RKO (cell line): ENCODE data around the gene KIF3B.
"Not testable (repeated sequence)": the region's sequence is repeated elsewhere in the genome, so short reads cannot be mapped to it uniquely, and the experiment has no call there.

Source experiments
- DNase-seq: peaks from one replicate; pipeline ENCODE4 v3.0.0-alpha.2; 2016; ENCODE audit warnings: low spot score

The KIF3B gene

GRCh38 chr20:32296412-32296811, 19.0 kb downstream of the KIF3B start:
- no peak for DNase-seq

GRCh38 chr20:32296819-32297420, 19.5 kb downstream of the KIF3B start:
- no peak for DNase-seq

GRCh38 chr20:32297439-32297838, 20.0 kb downstream of the KIF3B start:
- DNase-seq = no peak

DNA sequence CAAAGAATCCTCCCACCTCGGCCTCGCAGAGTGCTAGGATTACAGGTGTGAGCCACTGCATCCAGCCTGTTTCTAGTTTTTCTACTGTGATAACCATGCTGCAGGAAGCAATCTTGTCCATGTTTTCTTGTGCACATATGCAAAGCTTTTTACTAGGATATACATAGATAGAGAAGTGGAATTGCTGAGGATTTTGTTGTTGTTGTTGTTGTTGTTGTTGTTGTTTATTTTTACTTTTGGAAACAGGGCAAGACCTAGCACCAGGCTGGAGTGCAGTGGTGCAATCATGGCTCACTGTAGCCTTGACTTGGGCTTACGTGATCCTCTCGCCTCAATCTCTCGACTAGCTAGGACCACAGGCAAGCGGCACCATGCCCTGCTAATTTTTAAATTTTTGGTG, 23.2 kb downstream of the KIF3B start:
- DNase-seq = no peak

DNA sequence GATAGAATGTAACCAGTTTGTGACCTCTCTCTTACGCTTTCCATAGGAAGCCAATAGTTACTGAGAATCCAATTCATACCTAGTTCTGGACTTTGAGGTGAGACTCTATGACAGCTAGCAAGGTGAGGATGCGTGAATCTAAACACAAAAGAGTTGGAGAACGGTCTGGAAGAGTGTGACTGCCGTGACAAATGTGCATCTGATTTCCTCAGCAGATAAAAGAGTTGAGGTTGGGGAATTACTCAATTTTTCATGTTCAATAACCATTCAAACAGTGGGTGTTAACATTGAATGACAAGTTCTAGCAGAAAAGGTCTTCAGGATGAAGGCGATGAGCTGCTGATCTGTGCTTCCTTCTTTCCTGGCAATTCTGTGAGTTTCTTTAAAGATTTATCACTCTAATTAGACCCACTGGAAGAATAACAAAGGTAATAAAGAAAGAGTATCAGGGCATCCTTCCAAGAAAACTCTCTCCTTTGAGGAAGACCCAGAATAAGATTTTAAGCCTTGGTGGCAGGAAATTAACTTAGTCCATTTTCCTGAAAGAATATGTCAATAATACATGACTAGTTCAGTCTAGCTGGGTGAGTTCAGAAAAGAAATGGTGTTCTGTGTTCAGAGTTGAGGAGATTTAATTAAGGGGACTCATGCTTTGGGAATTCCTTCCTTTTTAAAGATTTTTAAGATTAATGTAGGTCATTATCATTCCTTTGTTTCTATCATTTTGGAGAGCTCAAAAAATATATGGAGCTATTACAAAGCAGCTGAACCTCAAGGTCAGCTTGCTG, 24.5 kb downstream of the KIF3B start:
- no peak for DNase-seq

GRCh38 chr20:32302507-32302872, 25.0 kb downstream of the KIF3B start:
- DNase-seq = no peak

DNA sequence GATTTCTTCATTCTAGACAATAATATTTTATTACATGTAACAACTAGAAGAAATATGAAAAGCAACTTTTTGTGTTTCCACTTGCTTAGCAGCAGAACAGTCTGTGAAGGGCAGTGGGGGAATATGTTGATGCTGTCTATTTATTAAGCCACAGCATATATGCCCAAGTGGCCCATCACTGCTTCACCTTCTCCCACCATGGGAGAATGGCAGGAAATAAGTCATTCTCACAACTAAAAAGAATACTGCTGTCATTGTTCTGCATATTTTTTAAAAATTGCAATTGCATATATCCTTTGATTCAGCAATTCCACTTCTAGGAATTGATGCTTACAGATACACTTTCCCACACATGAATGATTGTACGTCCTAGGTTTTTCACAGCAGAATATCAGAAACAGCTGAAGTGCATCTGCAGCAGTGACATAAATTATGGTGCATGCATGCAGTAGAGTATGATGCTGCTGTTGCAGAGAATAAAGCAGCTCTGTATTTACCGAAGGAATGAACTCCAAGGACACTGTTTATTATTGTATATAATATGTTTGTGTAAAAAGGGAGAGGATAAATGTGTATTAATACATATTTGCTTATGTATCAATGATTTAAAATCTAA, 26.8 kb downstream of the KIF3B start:
- DNase-seq = no peak

- DNase-seq = no peak
Measured at GRCh38 chr20:32312718-32313424, 35.4 kb downstream of the KIF3B start.

DNA sequence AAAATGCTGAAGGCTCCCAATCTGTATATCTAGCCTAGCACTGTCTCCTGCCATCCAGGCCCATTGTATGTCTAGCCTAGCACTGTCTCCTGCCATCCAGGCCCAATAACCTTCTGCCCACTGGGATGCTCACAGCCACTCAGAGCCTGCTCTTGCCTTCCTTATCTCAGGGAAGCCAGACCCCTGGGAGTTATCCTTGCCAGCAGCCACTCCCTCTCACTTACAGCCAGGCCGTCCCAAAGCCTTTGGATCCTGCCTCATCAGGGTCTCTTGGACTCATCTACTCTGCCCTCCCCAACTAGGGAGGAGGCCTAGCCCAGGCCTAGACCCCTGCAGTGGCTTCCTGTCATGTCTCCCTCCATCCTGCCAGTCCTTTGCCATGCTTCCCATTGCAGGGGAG, 37.3 kb downstream of the KIF3B start:
- DNase-seq = no peak

- no peak for DNase-seq
Measured at GRCh38 chr20:32315399-32315798, 37.9 kb downstream of the KIF3B start.

DNA sequence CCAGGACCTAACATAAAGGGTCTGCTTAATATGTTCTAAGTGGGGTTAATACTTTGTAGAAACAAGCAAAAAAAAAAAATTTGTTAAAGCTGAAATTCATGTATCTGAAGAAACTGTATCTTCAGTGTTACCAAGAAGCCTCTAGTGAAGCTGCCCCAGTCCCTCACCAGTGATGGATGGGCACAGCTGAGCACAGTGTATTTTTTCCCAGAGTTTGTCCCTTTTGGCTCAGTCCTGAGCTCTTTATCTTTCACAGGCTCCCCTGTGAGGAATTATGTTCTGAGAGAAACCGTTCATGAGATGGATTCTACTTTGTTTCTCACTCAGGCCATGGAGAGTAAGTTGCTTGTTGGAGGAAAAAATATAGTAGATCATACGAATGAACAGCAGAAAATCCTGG, 38.4 kb downstream of the KIF3B start:
- no peak for DNase-seq

- peak; percentile 47 for DNase-seq
Measured at GRCh38 chr20:32316667-32317066, 39.2 kb downstream of the KIF3B start.

GRCh38 chr20:32319100-32319499, 41.6 kb downstream of the KIF3B start:
- no peak for DNase-seq

- DNase-seq = no peak
Measured at GRCh38 chr20:32320305-32320704, 42.9 kb downstream of the KIF3B start.

GRCh38 chr20:32321390-32321789, 43.9 kb downstream of the KIF3B start:
- DNase-seq = no peak

- not testable (repeated sequence) for DNase-seq
Measured at GRCh38 chr20:32322260-32322659, 44.8 kb downstream of the KIF3B start.

GRCh38 chr20:32323761-32324160, 46.3 kb downstream of the KIF3B start:
- not testable (repeated sequence) for DNase-seq

DNA sequence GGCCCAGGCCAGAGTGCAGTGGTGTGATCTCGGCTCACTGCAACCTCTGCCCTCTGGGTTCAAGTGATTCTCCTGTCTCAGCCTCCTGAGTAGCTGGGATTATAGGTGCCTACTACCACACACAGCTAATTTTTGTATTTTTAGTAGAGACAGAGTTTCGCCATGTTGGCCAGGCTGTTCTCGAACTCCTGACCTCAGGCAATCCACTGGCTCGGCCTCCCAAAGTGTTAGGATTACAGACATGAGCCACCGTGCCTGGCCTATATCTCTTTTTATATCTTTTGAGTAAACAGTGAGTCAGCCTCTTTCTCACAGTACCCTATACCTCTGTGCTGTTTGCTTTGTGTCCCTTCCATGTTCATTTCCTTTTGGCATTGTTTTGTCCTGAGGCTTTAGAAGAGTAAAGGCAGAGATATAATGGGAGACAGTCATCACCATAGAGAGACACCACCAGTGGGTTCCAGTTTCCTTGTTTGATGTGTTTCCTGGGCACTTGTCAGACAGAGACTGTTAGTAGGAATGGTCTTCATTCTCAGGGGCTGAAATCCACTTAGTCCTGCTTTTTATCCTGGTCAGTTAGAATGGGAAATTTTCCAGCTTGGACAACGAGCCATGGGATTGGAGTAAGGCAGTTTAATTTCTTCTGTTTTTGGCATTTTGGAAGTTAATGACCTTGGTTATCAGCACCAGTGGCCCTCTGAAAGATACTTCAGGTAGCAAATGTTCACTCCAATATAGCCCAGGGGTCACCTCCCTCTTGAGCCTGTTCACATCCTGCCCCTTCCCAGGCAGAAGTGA, 48.5 kb downstream of the KIF3B start:
- peak; percentile 76 for DNase-seq

DNA sequence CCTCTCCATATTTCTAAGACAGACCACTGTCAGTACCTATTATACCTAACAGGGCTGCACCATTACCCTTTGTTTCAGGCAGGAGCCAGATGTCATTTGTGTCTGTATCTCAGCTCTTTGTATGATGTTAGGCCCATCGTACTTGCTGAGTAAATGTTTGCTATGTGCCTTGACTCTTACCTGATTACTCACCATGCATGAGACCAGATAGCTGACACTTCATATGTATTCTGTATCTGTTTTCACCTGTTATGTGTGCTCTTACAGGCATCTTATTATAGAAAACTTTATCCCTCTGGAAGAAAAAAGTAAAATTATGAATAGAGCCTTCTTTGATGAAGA, 49.0 kb downstream of the KIF3B start:
- DNase-seq = no peak

DNA sequence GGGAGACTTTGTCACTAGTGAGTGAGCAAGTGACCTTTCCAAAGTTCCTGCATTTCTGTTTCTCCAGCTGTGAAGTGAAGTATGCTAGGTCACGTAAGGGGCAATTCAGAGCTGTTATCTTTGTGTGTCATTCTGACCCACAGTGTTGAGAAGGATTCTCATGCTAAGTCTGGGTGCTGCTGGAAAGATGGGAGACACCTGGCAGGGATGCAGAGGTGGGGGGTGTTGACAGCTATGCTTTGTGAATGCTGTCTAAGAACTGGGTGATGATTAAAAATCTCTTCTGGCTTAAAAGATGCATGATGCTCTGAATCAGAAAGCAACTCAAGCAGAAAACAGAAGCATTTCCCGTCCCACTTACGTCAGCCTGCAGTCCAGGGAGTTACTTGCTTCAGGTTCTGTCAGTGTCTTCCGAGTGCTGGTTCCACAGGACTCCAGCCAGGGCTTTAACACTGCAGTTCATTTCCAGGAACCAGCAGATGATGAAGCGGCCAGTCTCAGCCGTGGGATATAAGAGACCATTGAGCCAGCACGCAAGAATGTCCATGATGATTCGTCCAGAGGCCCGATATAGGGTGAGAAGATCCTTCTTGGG, 49.7 kb downstream of the KIF3B start:
- no peak for DNase-seq

DNA sequence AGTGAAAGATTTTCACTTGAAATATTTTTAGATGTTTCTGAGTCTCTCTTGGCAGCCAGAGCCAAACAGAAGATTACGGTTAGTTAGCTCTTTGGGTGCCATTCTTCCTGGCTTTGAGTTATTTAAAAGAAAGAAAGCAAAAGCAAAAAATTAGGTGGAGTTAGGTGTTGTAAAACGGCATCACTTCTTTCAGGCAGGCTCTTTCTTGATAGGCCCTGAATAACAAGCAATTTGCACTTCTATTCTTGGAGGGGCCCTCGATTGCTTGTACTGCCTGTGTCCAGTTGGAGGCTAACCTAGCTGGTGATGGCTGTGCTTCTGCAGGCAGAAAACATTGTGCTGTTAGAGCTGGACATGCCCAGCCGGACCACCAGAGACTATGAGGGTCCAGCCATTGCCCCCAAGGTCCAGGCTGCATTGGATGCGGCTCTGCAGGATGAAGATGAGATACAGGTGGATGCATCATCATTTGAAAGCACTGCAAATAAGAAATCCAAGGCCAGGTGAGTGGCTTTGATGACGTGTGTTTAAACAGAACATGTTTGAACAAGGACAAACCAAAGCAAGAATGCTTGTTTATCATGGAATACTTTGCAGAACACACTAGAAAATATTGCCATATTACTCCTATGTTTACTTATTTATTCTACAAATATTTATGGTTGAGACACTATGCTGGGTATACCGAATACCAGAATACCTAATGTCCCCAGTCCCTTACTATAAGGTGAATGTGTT, 52.5 kb downstream of the KIF3B start:
- DNase-seq = no peak
